ENCODE results near the gene FNDC3A. TPM values are rescaled to one million over a fixed set of nuclear protein-coding genes. Genes with fewer than 3 reads are reported as not detected.

The FNDC3A gene
- total and polyA plus RNA-seq, 9 of the 15 experiments (the other 6 are each of a cell fraction or from before 2014, with no cell fraction given), result 4.1 to 22.0 (median 13.5) TPM

GRCh38 chr13:49020328-49020727 is 44.6 kb downstream of the FNDC3A start (continued):
- no peak for TF ChIP-seq ZNF449 (CRISPR knock-in tag; IDR thresholded peaks at IDR 0.05)

GRCh38 chr13:49020940-49021553 is 45.3 kb downstream of the FNDC3A start:
- ChIA-PET CTCF (ENCODE audit: low intra/inter-chr PET ratio) (no interaction called here), POLR2A (no interaction called here)
- in situ Hi-C loops (cut with MboI), result no loop called here
- no peaks in the 10 kb centered on the region for H3K4me1 ChIP-seq (replicated peaks in 1 of 2; ENCODE audit: control insufficient read depth in 2 of 2, insufficient read depth in 2 of 2, low read length in 2 of 2)
- H3K9me1 ChIP-seq (ENCODE audit: control insufficient read depth, insufficient read depth, low read length), result no peaks in the 10 kb centered on the region
- H2AFZ ChIP-seq (ENCODE audit: low read depth, low read length), result no peak overlapping the region
- ATAC-seq (no peak), DNase-seq (ENCODE audit: extremely low read depth in 1 of 4, low spot score in 3 of 4) (no peak), FAIRE-seq (no peak)
- no peak overlapping the region for H3K4me2 ChIP-seq (ENCODE audit: insufficient read depth, low read length)
- no peaks in the 10 kb centered on the region for H4K20me1 ChIP-seq (replicated peaks; ENCODE audit: control insufficient read depth, insufficient read depth, low read length)
- H3K27ac ChIP-seq (ENCODE audit: extremely low read depth, low read depth, low read length), result no peak overlapping the region
- no peaks in the 10 kb centered on the region for H3K36me3 ChIP-seq (ENCODE audit: control insufficient read depth, insufficient read depth, low read length)
- H3K4me3 ChIP-seq, result no peak overlapping the region
- no peaks in the 10 kb centered on the region for H3K27me3 ChIP-seq (ENCODE audit: control insufficient read depth in 2 of 2, insufficient read depth in 2 of 2, low read length in 2 of 2)
- no peak overlapping the region for H3K9ac ChIP-seq (ENCODE audit: insufficient read depth in 1 of 2, low read depth in 2 of 2, low read length in 2 of 2)
- no peaks in the 10 kb centered on the region for H3K9me3 ChIP-seq (replicated peaks; ENCODE audit: control insufficient read depth, insufficient read depth, low read depth, low read length)
- WGBS (ENCODE audit: insufficient coverage, low coverage, missing lambda C conversion rate), result 41% methylated on average over 2 of the region's 2 CpGs
- no TSS peak for BruUV-seq (replicated peaks)
- no peak for TF ChIP-seq ZBTB9 (CRISPR knock-in tag; IDR thresholded peaks at IDR 0.05)
- TF ChIP-seq CHCHD3 (CRISPR knock-in tag; IDR thresholded peaks at IDR 0.05), result no peak
- no peak for TF ChIP-seq MECOM (CRISPR knock-in tag; IDR thresholded peaks at IDR 0.05)
- TF ChIP-seq ZBTB49 (CRISPR knock-in tag; IDR thresholded peaks at IDR 0.05; ENCODE audit: borderline replicate concordance), result no peak
- TF ChIP-seq CREBBP (IDR thresholded peaks at IDR 0.05; ENCODE audit: low read depth, low read length), result no peak
- H3K79me2 ChIP-seq (ENCODE audit: control insufficient read depth, insufficient read depth, low read length), result no peaks in the 10 kb centered on the region
- intact Hi-C loops (cut with micrococcal nuclease), result no loop called here
